Fibroblast of villous mesenchyme (primary cell): ENCODE measurements around the gene OPN4. TPM values are rescaled to one million over a fixed set of nuclear protein-coding genes. Genes with fewer than 3 reads are reported as not detected.
A peak's percentile ranks its signal among the peaks of the same experiment; 100 is the strongest.

Experiments
- DNase-seq: peaks from one replicate; pipeline ENCODE4 v3.0.0-alpha.2; 2010; ENCODE audit warnings: low read depth
- H3K4me3 ChIP-seq: 2 replicates; pipeline ENCODE4 v1.5.1; 2011; ENCODE audit warnings: low read depth, mild to moderate bottlenecking, low read length
- total RNA-seq: library from RNA; depleted of rRNA; stranded (reverse); fragments of >200 nt; gene quantifications from 2 replicates; pipeline ENCODE4 v1.2.3, GENCODE V29; 2012
- TF ChIP-seq, protein P1 (sequence below): IDR thresholded peaks from 2 replicates; pipeline ENCODE4 v1.5.1; 2012; ENCODE audit warnings: low read depth, mild to moderate bottlenecking, low read length; ENCODE audit not compliant: insufficient read depth

The OPN4 gene
- total RNA-seq, 1 donor, result not detected

DNA sequence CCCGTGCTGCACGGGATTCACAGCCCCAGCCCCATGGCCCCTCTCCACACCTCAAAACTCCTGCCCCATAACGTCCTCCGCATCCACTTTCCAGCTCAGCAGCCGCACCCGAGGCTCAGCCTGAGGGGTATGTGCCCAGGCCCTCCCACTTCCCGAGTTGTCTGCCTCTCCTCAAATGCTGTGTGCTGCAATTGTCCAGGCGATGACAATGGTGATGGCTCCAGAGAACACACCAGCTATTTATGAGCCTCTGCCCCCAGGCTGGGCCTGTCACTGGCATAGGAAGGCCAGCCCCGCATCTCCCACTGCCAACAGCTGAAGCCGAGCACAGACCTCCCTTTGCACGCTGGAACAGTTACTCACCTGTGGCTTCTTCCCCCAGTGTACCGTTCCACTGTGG is 11.5 kb downstream of the OPN4 start:
- TF ChIP-seq, protein P1, sequence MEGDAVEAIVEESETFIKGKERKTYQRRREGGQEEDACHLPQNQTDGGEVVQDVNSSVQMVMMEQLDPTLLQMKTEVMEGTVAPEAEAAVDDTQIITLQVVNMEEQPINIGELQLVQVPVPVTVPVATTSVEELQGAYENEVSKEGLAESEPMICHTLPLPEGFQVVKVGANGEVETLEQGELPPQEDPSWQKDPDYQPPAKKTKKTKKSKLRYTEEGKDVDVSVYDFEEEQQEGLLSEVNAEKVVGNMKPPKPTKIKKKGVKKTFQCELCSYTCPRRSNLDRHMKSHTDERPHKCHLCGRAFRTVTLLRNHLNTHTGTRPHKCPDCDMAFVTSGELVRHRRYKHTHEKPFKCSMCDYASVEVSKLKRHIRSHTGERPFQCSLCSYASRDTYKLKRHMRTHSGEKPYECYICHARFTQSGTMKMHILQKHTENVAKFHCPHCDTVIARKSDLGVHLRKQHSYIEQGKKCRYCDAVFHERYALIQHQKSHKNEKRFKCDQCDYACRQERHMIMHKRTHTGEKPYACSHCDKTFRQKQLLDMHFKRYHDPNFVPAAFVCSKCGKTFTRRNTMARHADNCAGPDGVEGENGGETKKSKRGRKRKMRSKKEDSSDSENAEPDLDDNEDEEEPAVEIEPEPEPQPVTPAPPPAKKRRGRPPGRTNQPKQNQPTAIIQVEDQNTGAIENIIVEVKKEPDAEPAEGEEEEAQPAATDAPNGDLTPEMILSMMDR, result no peak
- no peak for DNase-seq
- H3K4me3 ChIP-seq, result no peak overlapping the region

DNA sequence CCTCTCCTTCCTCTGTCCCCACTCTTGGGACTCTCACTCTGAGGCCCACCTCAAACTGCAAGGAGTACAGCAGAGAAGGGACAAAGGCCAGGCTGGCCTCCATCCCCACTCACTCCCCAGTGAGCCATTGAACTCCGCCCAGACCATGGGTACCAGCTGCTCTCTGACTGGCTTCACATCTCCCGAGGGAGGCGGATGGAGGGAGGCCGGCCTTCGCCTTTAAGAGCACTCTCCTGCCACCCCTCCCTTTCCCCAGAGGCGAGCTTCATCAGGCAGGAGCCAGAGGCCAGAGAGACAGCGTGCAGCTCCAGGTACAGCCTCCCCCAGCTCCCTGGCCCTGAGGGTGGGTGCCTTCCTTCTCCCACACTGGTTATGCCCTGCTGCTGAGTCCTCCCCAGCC is 12.2 kb downstream of the OPN4 start:
- DNase-seq, result no peak
- TF ChIP-seq, protein P1, result no peak
- H3K4me3 ChIP-seq, result no peak overlapping the region

DNA sequence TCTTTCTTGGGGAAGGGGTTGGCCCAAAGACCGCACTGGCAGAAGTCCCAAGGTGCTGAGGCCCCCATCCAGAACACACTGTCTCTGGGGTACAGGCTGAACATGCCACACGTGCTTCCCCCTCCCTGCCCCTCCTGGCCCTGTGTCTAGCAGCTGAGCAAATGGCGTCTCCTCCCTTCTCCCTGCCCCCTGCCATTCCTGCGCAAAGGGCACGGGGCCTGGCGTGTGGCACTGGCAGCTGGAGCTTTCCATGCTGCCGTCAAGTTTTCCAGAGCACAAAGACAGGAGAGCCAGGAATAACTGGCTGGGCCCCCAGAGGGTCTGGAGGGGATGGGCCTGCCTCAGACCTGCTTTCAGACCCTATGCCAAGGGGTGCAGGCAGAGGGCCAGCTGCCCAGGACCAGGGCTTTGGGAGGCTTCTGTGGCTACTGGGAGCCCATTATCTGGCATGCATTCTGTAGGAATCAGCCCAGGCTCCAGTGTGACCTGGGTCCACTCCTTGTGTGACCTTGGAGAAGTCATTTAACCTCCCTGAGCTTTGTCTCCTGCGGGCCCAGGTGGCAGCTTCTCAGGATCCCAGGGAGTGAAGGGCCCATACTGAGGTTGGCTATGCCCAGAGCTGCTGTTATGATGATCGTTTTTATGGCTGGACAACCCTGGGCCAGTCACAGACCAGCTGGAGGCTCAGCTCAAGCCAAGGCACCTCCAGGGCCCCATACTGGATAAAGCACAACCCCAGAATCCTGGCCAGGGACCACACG is 13.3 kb downstream of the OPN4 start:
- H3K4me3 ChIP-seq, result no peak overlapping the region
- TF ChIP-seq, protein P1, result no peak
- DNase-seq, result no peak

DNA sequence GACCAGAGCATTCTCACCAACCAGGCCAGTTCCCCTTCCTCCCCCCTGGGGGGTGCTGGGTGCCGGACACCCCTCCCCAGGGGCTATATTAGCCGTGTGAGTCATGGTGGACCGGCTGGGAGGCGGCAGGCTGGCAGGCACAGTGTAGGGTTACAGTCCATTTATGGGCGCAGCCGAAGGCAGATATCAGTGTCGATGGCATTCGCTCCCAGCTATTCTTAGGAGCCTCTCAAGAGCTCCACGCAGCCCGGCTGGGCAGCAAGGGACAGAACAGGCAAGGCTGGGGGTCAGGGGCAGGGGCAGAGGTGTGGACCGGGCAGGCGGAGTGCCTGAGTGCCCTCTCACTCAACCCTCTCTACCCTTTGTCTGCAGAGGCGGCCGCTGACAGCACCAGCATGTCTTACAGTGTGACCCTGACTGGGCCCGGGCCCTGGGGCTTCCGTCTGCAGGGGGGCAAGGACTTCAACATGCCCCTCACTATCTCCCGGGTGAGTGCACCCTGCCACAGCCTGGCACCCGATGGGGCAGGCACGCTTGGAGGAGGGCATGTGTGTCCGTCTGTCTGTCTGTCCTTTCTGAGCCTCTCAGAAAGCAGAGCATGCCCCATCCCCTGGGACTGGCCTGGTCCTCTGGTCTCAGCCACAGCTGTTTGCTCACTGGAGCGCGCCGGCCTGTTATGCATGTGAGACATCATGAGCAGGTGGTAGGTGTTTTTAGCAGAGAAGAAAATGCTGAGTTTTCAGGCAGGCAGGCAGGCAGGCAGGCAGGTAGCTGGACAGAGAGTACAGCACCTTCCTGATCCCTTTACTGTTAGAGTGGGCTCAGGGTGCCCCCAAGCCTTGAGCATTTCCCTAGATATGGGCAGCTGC is 14.2 kb downstream of the OPN4 start, which contains the start of gene LDB3:
Gene LDB3 (plus strand): TSS at position 215 of the 869 bp plus-strand sequence. CDS start 181 bp downstream, at position 396.
- DNase-seq, result peak; percentile 33
- no peak within 1 kb of the TSS for H3K4me3 ChIP-seq
- TF ChIP-seq, protein P1, result no peak

DNA sequence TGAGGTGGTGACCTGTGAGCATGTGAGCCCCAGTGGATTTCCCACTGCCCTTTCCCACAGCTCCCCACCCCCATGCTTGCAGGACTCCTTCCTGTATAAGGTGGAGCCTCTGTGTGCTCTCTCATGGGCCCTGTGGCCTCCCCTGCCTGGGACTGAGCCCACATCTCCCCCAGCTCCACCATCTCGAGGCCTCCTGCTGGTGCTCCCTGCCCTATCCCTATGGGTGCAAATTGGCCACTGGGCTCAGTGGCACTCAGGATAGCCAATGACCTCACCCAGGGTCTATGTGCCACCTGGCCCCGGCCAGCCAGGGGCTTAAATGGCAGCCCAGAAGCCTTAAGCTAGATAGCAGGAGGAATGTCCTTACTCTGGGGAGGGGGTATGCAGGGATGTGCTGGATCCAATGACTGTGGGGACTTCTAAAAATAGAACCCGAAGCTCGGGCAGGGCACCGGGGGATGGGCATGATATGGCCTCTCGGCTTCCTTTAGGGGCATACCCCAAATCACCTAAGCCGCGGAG is 16.0 kb downstream of the OPN4 start:
- TF ChIP-seq, protein P1, result no peak
- H3K4me3 ChIP-seq, result no peak overlapping the region
- no peak for DNase-seq

DNA sequence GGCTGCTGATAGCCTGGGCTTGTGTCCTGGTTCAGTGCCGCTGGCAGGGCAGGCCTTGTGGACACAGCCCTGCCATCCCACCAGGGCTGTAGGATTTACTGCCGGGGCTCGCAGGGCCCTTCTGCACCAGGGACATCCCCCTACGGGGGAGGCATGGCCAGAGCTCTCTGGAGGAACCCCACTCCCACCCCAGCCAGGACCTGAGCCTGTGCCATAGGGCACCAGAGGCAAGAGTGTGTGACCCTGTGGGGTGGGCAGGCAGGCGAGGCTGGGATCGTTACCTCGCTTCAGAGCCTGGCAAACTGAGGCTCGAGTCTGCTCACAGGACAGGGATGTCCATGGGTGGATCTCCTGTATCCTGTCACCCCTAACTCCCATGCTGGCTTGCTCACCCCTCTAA is 16.5 kb downstream of the OPN4 start:
- DNase-seq, result no peak
- TF ChIP-seq, protein P1, result no peak
- H3K4me3 ChIP-seq, result no peak overlapping the region
